GM12878 (cell line): ENCODE measurements around the gene PTMA. TPM values are rescaled to one million over a fixed set of nuclear protein-coding genes. Genes with fewer than 3 reads are reported as not detected.
A peak's percentile ranks its signal among the peaks of the same experiment; 100 is the strongest.

ENCODE experiments used
- ATAC-seq: fragments of 200-7000 bp; cut with Tn5 transposase; 3 replicates; pipeline ENCODE4 v1.9.1; 2020; ENCODE audit warnings: mild to moderate bottlenecking, moderate library complexity
- BruUV-seq: library from RNA; stranded (reverse); fragments of 400-500 nt; replicated peaks from 2 replicates; lab custom pipeline; 2021; lab: Mats Ljungman, UMichigan
- CTCF ChIA-PET: fragments of 300-600 bp; sonication (Branson Sonifier 250); formaldehyde crosslinking; extraction: SDS; loops from one replicate; lab custom pipeline; 2021; ENCODE audit warnings: inconsistent platforms; lab: Yijun Ruan, JAX
- POLR2A ChIA-PET: fragments of 350-600 bp; formaldehyde crosslinking; extraction: SDS; loops from one replicate; lab custom pipeline; 2021; ENCODE audit warnings: inconsistent platforms; lab: Charles Lee
- RAD21 ChIA-PET: fragments of 300-600 bp; sonication (Branson Sonifier 250); formaldehyde crosslinking; loops from one replicate; lab custom pipeline; 2023; ENCODE audit warnings: antibody characterized with exemption; ENCODE audit not compliant: unreplicated experiment; lab: Charles Lee
- SMC1A ChIA-PET: fragments of 300-600 bp; sonication (Branson Sonifier 250); formaldehyde crosslinking; loops from one replicate; lab custom pipeline; 2023; ENCODE audit not compliant: unreplicated experiment, uncharacterized antibody; lab: Charles Lee
- DNase-seq: peaks from one replicate; pipeline ENCODE4 v3.0.0-alpha.2; 2011; ENCODE audit warnings: low read depth, low spot score
- FAIRE-seq: peaks from 3 replicates; lab custom pipeline; 2011; peaks lifted over from hg19 to GRCh38; lab: Jason Lieb, UNC
- H2AFZ ChIP-seq: 2 replicates; pipeline ENCODE4 v1.6.0; 2011; ENCODE audit warnings: low read depth, low read length, control low read depth; ENCODE audit not compliant: control insufficient read depth
- H3K27ac ChIP-seq: 2 replicates; pipeline ENCODE4 v1.5.1; 2011; ENCODE audit warnings: control low read depth; ENCODE audit not compliant: control insufficient read depth, insufficient read depth
- H3K27me3 ChIP-seq, 2 experiments: replicated peaks in 1 of 2; 2 replicates each; pipeline versions ENCODE4 v1.6.0 to v1.6.1; 2011; ENCODE audit warnings: low read length in 1 of 2; ENCODE audit not compliant: control insufficient read depth in 2 of 2, insufficient read depth in 2 of 2
- H3K36me3 ChIP-seq, 2 experiments: 2 replicates each; pipeline ENCODE4 v1.5.1; 2011; ENCODE audit warnings: low read length in 1 of 2; ENCODE audit not compliant: control insufficient read depth in 2 of 2, insufficient read depth in 2 of 2
- H3K4me1 ChIP-seq: 2 replicates; pipeline ENCODE4 v1.6.1; 2011; ENCODE audit warnings: mild to moderate bottlenecking, low read length, moderate library complexity, mixed read lengths; ENCODE audit not compliant: control insufficient read depth, insufficient read depth
- H3K4me2 ChIP-seq: 2 replicates; pipeline ENCODE4 v1.6.0; 2011; ENCODE audit warnings: control low read depth; ENCODE audit not compliant: control insufficient read depth, insufficient read depth
- H3K4me3 ChIP-seq: fragments of 200-600 bp; sonication (generic); 2 replicates; pipeline ENCODE4 v1.5.1; 2016
- H3K79me2 ChIP-seq: 2 replicates; pipeline ENCODE4 v1.6.0; 2011; ENCODE audit warnings: low read length; ENCODE audit not compliant: control insufficient read depth, insufficient read depth
- H3K9ac ChIP-seq: 2 replicates; pipeline ENCODE4 v1.8.0; 2011; ENCODE audit warnings: low read length, control low read depth, mixed read lengths; ENCODE audit not compliant: control insufficient read depth, insufficient read depth
- H3K9me3 ChIP-seq: replicated peaks from 3 replicates; pipeline ENCODE4 v1.5.1; 2011; ENCODE audit warnings: mild to moderate bottlenecking, low read length; ENCODE audit not compliant: control insufficient read depth, insufficient read depth
- H4K20me1 ChIP-seq: 2 replicates; pipeline ENCODE4 v1.6.0; 2011; ENCODE audit not compliant: control insufficient read depth, insufficient read depth
- ATF2 ChIP-seq: IDR thresholded peaks from 2 replicates; pipeline ENCODE4 v1.6.1; 2012; ENCODE audit warnings: low read length, inconsistent platforms
- BACH1 ChIP-seq: fragments of 450-650 bp; IDR thresholded peaks from 2 replicates; pipeline ENCODE4 v1.6.1; 2017; ENCODE audit warnings: mild to moderate bottlenecking, borderline replicate concordance
- EGR1 ChIP-seq, 2 experiments: IDR thresholded peaks; 1 replicate in 1 of 2; 2 replicates in 1 of 2; pipeline ENCODE4 v1.6.1; 2011 to 2012; ENCODE audit warnings: low read depth in 2 of 2, low read length in 2 of 2, borderline replicate concordance in 1 of 2, mild to moderate bottlenecking in 1 of 2, moderate library complexity in 1 of 2
- KAT2A ChIP-seq: conservative IDR thresholded peaks from 2 replicates; pipeline ENCODE4 v1.6.1; 2011; ENCODE audit warnings: low read depth, low read length; ENCODE audit not compliant: control insufficient read depth
- MTA2 ChIP-seq: fragments of 450-650 bp; IDR thresholded peaks from 2 replicates; pipeline ENCODE4 v1.6.1; 2016; ENCODE audit warnings: low read depth, mild to moderate bottlenecking, moderate library complexity
- NBN ChIP-seq: fragments of 450-650 bp; IDR thresholded peaks from 2 replicates; pipeline ENCODE4 v1.6.1; 2016
- PAX8 ChIP-seq: fragments of 450-650 bp; IDR thresholded peaks from 2 replicates; pipeline ENCODE4 v1.6.1; 2017; ENCODE audit warnings: mild to moderate bottlenecking, moderate library complexity
- POLR2AphosphoS5 ChIP-seq: IDR thresholded peaks from 2 replicates; pipeline ENCODE4 v1.6.1; 2011; ENCODE audit warnings: mild to moderate bottlenecking, low read length, inconsistent platforms
- RCOR1 ChIP-seq: conservative IDR thresholded peaks from 2 replicates; pipeline ENCODE4 v1.6.1; 2012; ENCODE audit warnings: low read depth, low read length, improper control_type of control experiment
- RFX5 ChIP-seq: IDR thresholded peaks from 2 replicates; pipeline ENCODE4 v1.6.1; 2011; ENCODE audit warnings: low read depth, low read length, improper control_type of control experiment
- SMAD1 ChIP-seq: fragments of 450-650 bp; IDR thresholded peaks from 2 replicates; pipeline ENCODE4 v1.6.1; 2018; ENCODE audit warnings: mild to moderate bottlenecking, low read depth; ENCODE audit not compliant: partially characterized antibody
- SMAD5 ChIP-seq: IDR thresholded peaks from 2 replicates; pipeline ENCODE4 v1.6.1; 2016; ENCODE audit warnings: antibody characterized with exemption, low read depth
- SP1 ChIP-seq: IDR thresholded peaks from one replicate; pipeline ENCODE4 v1.6.1; 2011; ENCODE audit warnings: low read depth, low read length
- TARDBP ChIP-seq: IDR thresholded peaks from 2 replicates; pipeline ENCODE4 v1.6.1; 2016; ENCODE audit warnings: borderline replicate concordance
- USF2 ChIP-seq: IDR thresholded peaks from 2 replicates; pipeline ENCODE4 v1.6.1; 2011; ENCODE audit warnings: low read depth, low read length, improper control_type of control experiment, borderline replicate concordance
- YY1 ChIP-seq: IDR thresholded peaks from 2 replicates; pipeline ENCODE4 v1.6.1; 2011; ENCODE audit warnings: low read depth, mild to moderate bottlenecking, low read length
- ZNF384 ChIP-seq: IDR thresholded peaks from 2 replicates; pipeline ENCODE4 v1.6.1; 2012; ENCODE audit warnings: low read depth, mild to moderate bottlenecking, low read length, improper control_type of control experiment, borderline replicate concordance
- WGBS: methylation state at CpG from one replicate; pipeline ENCODE4 v1.1.6; 2016; ENCODE audit warnings: low lambda C conversion rate; ENCODE audit not compliant: insufficient replicate concordance, insufficient coverage; ENCODE audit errors: missing lambda C conversion rate; 5-methylcytosine and 5-hydroxymethylcytosine counted together
- in situ Hi-C: fragments of 300-500 bp; cut with MboI; formaldehyde crosslinking; loops from 9 replicates; pipeline ENCODE4 v1.14.3; 2018; ENCODE audit warnings: mixed read lengths
- intact Hi-C: fragments of 100-400 bp; cut with micrococcal nuclease; formaldehyde crosslinking; loops from one replicate; pipeline ENCODE4 v1.14.2; 2022; ENCODE audit not compliant: unreplicated experiment
- polyA plus RNA-seq, 11 experiments: library from polyadenylated mRNA; depleted of rRNA in 4 of 11; unstranded in 6 of 11; stranded (reverse) in 5 of 11; fragments of >200 nt; fragmentation: Nextera tagmentation in 4 of 11; fragmentation: Illumina TruSeq in 1 of 11; extraction: Ambion mirVana in 4 of 11; extraction: Trizol in 1 of 11; gene quantifications; 1 replicate in 1 of 11; 2 replicates in 10 of 11; pipeline versions ENCODE4 v1.2.1 to v1.2.3, GENCODE V29; 2011 to 2016; ENCODE audit warnings: inconsistent platforms in 2 of 11, missing spikeins in 2 of 11, low read depth in 1 of 11
- total RNA-seq, 4 experiments: library from RNA; depleted of rRNA in 3 of 4; stranded (reverse); fragments of >200 nt in 3 of 4; fragmentation: Illumina TruSeq in 1 of 4; extraction: Trizol in 1 of 4; gene quantifications; 2 replicates each; pipeline versions ENCODE4 v1.2.1 to v1.2.3, GENCODE V29; 2013 to 2021

PTMA gene
- total and polyA plus RNA-seq, 10 of the 15 experiments (the other 5 are each of a cell fraction or from before 2014, with no cell fraction given): 1,144 to 5,018 (median 3,464) TPM

- TF ChIP-seq ATF2 (no peak), SMAD1 (no peak), PAX8 (no peak), SP1 (peak; percentile 69), RCOR1 (no peak), MTA2 (no peak), YY1 (no peak), RFX5 (no peak), USF2 (peak; percentile 55), BACH1 (no peak)
- TF ChIP-seq, all 136 proteins: peak for 10
Observed at GRCh38 chr2:231717281-231718171, 9.2 kb downstream of the PTMA start (continued).

GRCh38 chr2:231718799-231719198 lies 10.5 kb downstream of the PTMA start:
- no peak for DNase-seq
- Histone ChIP-seq H3K27me3 (no peaks in the 10 kb centered on the region), H3K27ac (no peak overlapping the region), H4K20me1 (no peaks in the 10 kb centered on the region), H3K79me2 (no peaks in the 10 kb centered on the region; the same call in 1 of the 2 replicates), H3K9me3 (no peaks in the 10 kb centered on the region), H2AFZ (no peak overlapping the region), H3K4me1 (peaks cover 26% of the 10 kb centered on the region), H3K4me2 (no peak overlapping the region), H3K36me3 (peaks cover 0 to 11% of the 10 kb centered on the region in 2 experiments; a peak in 2 of 4 replicates), H3K4me3 (no peak overlapping the region), H3K9ac (no peak overlapping the region)
- POLR2A ChIA-PET: interaction anchor here (0.5 to 0.7 kb wide), 3 partner anchors 28 to 185 kb away, joined by 3 to 7 read pairs (median 3); no protein-coding TSS in a partner anchor
- no peak for FAIRE-seq
- CTCF ChIA-PET: interaction anchor here (8.0 to 11.8 kb wide), 2 partner anchors 38 to 107 kb away, joined by 197 to 811 read pairs; no protein-coding TSS in a partner anchor
- intact Hi-C loops: no loop called here
- RAD21 ChIA-PET: interaction anchor here (11.7 kb wide), 1 partner anchor 36 kb away, joined by 463 read pairs; no protein-coding TSS in a partner anchor
- SMC1A ChIA-PET: interaction anchor here (16.5 kb wide), 1 partner anchor 43 kb away, joined by 343 read pairs; no protein-coding TSS in a partner anchor
- no TSS peak for BruUV-seq
- in situ Hi-C loops: loop anchor here (5.0 kb wide), 2 partner anchors 41 to 111 kb away; no protein-coding TSS in a partner anchor
- TF ChIP-seq POLR2AphosphoS5 (no peak), KAT2A (no peak), EGR1 (IDR thresholded peaks at IDR 0.05; ENCODE audit: borderline replicate concordance in 1 of 2, low read depth in 2 of 2, low read length in 2 of 2) (no peak), ZNF384 (no peak), TARDBP (no peak), PAX8 (no peak), SMAD5 (no peak), NBN (no peak)
- WGBS: 91% methylated on average over 6 of the region's 6 CpGs
- ATAC-seq: no peak
